HUES64 (cell line): ENCODE results near the gene NEK4.
"Not testable (repeated sequence)": the region's sequence is repeated elsewhere in the genome, so short reads cannot be mapped to it uniquely, and the experiment has no call there.

Source experiments
- H3K27ac ChIP-seq: 2 replicates; pipeline ENCODE4 v1.7.0; 2013; ENCODE audit warnings: low read depth, low read length, inconsistent platforms
- H3K27me3 ChIP-seq: 2 replicates; pipeline ENCODE4 v1.6.1; 2013; ENCODE audit warnings: mild to moderate bottlenecking, low read length; ENCODE audit not compliant: insufficient read depth
- H3K36me3 ChIP-seq: 2 replicates; pipeline ENCODE4 v1.6.1; 2013; ENCODE audit warnings: mild to moderate bottlenecking, low read length; ENCODE audit not compliant: insufficient read depth
- H3K4me1 ChIP-seq: 2 replicates; pipeline ENCODE4 v1.6.1; 2013; ENCODE audit warnings: mild to moderate bottlenecking, low read length, moderate library complexity; ENCODE audit not compliant: insufficient read depth
- H3K4me3 ChIP-seq: 2 replicates; pipeline ENCODE4 v1.5.1; 2013; ENCODE audit warnings: mild to moderate bottlenecking, low read length, moderate library complexity
- H3K9ac ChIP-seq: 2 replicates; pipeline ENCODE4 v1.6.1; 2013; ENCODE audit warnings: mild to moderate bottlenecking, low read depth, low read length
- H3K9me3 ChIP-seq: 2 replicates; pipeline ENCODE4 v1.6.1; 2013; ENCODE audit warnings: low read depth, low read length; ENCODE audit not compliant: insufficient read depth
- WGBS: fragments of 150-250, 120-280 bp; methylation state at CpG from one replicate; pipeline ENCODE4 v1.1.7; 2013; ENCODE audit warnings: missing lambda C conversion rate; 5-methylcytosine and 5-hydroxymethylcytosine counted together

NEK4 gene

DNA sequence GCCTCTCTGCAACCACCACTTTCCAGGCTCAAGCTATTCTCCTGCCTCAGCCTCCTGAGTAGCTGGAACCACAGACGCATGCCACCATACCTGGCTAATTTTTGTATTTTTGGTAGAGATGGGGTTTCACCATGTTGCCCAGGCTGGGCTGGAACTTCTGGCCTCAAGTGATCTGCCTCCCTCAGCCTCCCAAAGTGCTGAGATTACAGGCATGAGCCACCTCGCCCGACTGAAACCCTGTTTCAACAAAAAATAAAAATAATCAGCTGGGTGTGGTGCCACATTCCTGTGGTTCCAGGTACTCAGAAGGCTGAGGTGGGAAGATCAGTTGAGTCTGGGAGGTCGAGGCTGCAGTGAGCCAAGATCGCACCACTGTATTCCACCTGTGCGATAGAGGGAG lies 5.7 kb upstream of the NEK4 start:
- not testable (repeated sequence) for H3K4me1 ChIP-seq, H3K4me3 ChIP-seq, H3K36me3 ChIP-seq, H3K9me3 ChIP-seq, H3K9ac ChIP-seq, H3K27me3 ChIP-seq, H3K27ac ChIP-seq
- 81% methylated on average over 6 of the region's 6 CpGs for WGBS

DNA sequence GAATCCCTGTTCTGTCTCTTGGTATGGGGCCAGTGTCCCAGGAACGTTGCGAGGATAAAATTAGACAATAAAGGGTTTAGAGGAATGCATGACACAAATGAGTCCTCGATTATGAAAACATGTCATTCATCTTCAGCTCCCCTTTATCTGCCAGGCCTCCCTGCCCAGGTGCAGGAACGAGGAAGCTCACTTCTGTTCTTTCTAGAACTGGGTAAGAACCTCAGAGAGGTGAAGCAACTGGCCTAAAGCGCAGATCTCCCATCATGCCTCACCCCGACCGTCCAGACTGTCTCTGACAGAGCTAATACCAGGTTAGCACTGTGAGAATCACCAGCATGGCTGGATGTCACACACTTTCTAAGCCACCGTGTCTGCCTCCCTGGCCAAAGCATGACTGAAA lies 5.1 kb upstream of the NEK4 start:
- H3K9ac ChIP-seq = no peak overlapping the region
- H3K27ac ChIP-seq = no peak overlapping the region
- no peaks in the 10 kb centered on the region for H3K36me3 ChIP-seq
- no peaks in the 10 kb centered on the region; the same call in 1 of the 2 replicates for H3K27me3 ChIP-seq
- no peaks in the 10 kb centered on the region for H3K9me3 ChIP-seq
- H3K4me3 ChIP-seq = no peak overlapping the region
- H3K4me1 ChIP-seq = peaks cover 4% of the 10 kb centered on the region; the same call in 1 of the 2 replicates
- 83% methylated on average over 8 of the region's 8 CpGs for WGBS

DNA sequence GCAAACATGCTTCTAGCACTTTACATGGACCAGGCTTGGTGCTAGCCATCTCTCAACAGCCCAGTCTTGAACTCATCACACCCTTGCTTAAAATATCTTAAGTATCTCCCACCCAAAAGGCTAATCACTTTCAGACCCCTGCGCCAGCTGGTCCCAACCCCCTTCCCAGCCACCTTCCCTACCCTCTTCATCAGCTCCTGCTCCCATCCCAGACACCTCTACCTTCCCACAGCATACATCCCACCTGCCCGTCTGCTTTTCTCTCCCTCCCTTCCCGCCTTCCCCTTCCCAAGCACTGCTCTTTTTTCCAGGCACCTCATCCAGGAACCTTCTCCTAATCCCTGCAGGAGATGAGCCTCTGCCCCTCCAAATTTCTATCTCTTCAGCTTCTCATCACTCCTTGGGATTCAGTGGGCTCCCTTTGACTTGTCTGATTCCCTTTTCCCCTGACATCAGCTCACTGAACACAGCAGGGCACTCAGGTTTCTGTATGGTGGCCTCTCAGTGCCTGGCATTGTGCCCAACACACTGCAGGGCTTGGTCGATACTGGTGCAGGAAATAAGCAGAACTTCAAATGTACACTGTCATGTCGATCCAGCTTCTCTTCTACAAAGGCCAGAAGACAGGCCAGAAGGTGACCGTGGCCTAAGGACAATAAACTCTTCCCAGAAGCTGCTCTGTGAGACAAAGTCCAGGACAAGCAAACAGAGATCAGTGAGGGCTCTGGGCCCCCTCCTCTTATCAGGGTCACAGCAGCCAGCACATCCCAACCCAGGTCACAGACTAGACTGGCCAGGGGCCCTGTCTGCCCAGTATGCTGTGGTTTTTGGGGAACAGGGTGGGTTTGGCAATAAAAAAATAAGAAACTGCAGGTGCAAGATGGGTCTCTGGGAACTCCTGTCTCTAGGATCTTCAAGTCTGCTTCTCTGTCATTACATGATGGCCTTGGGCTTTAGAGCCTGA lies 4.4 kb upstream of the NEK4 start:
- H3K9me3 ChIP-seq = no peaks in the 10 kb centered on the region
- 86% methylated on average over 6 of the region's 6 CpGs for WGBS
- no peaks in the 10 kb centered on the region for H3K36me3 ChIP-seq
- peaks cover 4% of the 10 kb centered on the region; the same call in 1 of the 2 replicates for H3K4me1 ChIP-seq
- no peak overlapping the region for H3K9ac ChIP-seq
- no peak overlapping the region for H3K27ac ChIP-seq
- no peak overlapping the region for H3K4me3 ChIP-seq
- no peaks in the 10 kb centered on the region for H3K27me3 ChIP-seq

- H3K9ac ChIP-seq = no peak overlapping the region
- no peaks in the 10 kb centered on the region for H3K9me3 ChIP-seq
- no peaks in the 10 kb centered on the region for H3K36me3 ChIP-seq
- H3K27me3 ChIP-seq = no peaks in the 10 kb centered on the region
- peaks cover 10% of the 10 kb centered on the region for H3K4me1 ChIP-seq
- no peak overlapping the region for H3K4me3 ChIP-seq
- WGBS = 84% methylated on average over 8 of the region's 8 CpGs
- no peak overlapping the region for H3K27ac ChIP-seq
Observed at GRCh38 chr3:52774066-52774713, 3.5 kb upstream of the NEK4 start.

GRCh38 chr3:52773361-52774065 lies 2.8 kb upstream of the NEK4 start:
- Histone ChIP-seq H3K9ac (no peak overlapping the region), H3K4me1 (peaks cover 10% of the 10 kb centered on the region), H3K27ac (no peak overlapping the region), H3K27me3 (no peaks in the 10 kb centered on the region), H3K36me3 (no peaks in the 10 kb centered on the region), H3K4me3 (no peak overlapping the region), H3K9me3 (no peaks in the 10 kb centered on the region)
- WGBS = 94% methylated on average over 12 of the region's 13 CpGs

DNA sequence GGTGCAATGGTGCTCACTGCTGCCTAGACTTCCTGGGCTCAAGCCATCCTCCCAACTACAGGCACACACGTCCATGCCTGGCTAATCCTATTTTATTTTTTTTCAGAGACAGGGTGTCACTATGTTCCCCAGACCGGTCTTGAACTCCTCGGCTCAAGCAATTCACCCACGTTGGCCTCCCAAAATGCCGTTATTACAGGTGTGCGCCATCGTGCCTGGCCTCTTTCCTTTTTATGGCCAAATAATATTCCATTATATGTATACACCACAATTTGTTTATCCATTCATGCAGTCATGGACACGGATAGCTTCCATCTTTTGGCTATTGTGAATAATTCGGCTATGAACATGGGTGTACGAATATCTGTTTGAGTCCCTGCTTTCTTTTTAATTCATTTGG lies 962 bp upstream of the NEK4 start:
- H3K27me3 ChIP-seq = no peaks in the 10 kb centered on the region
- no peaks in the 10 kb centered on the region for H3K9me3 ChIP-seq
- peak overlapping the region; percentile 87 for H3K4me3 ChIP-seq
- peaks cover 14% of the 10 kb centered on the region for H3K36me3 ChIP-seq
- H3K4me1 ChIP-seq = peaks cover 10% of the 10 kb centered on the region
- no peak overlapping the region for H3K9ac ChIP-seq
- 93% methylated on average over 10 of the region's 10 CpGs for WGBS
- H3K27ac ChIP-seq = no peak overlapping the region

DNA sequence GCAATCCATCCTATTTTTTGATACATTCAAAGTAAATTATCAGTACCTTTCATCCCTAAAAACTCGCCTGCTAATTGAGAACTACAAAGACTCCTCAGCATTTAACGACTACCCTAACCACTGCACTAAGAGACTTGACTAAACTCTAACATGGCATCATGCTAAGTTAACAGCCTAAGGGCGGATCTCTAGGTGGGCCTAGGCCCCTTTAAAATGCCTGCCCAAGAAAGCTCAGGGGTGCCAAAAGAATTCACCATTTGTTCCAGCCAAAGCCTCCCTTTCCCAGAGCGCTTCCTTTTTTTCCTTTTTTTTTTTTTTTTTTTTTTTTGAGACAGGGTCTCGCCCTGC lies 568 bp upstream of the NEK4 start:
- H3K4me1 ChIP-seq = peaks cover 10% of the 10 kb centered on the region
- H3K4me3 ChIP-seq = peak overlapping the region; percentile 87
- H3K9me3 ChIP-seq = no peaks in the 10 kb centered on the region
- 54% methylated on average over 5 of the region's 5 CpGs for WGBS
- H3K36me3 ChIP-seq = peaks cover 17% of the 10 kb centered on the region
- peak overlapping the region; percentile 69 for H3K27ac ChIP-seq
- peak overlapping the region; percentile 94 for H3K9ac ChIP-seq
- H3K27me3 ChIP-seq = no peaks in the 10 kb centered on the region

DNA sequence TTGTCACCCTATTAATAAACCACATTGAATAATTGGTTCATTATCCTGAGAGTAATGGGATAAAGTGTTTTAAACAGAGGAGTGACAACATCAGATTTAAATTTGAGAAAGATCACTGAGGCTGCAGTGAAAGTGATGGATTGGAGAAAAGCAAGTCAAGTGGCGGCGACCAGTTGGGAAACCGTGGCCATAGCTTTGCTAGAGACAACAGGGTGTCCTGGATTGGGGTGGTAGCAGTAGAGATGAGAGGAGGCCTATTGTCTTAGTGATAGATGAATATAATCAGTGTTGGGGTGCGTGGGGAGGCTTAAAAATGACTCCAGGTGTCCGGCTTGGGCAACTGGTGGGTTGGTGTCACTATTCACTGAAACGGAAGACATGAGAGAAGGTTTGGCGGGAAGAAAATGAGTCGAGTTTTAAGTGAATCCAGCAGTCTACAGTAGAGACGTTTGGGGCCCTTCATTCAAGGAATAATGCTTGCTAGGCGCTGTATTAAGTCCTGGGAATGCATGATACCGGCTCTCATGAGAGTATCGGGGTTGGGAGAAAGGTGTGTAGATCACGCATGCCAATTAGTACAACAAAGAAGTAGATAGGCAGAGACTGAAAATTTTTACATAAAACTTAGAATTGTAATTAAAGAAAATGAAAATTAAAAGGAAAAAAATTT lies 819 bp downstream of the NEK4 start:
- Histone ChIP-seq H3K36me3 (peaks cover 30% of the 10 kb centered on the region), H3K9me3 (no peaks in the 10 kb centered on the region), H3K4me1 (peaks cover 10% of the 10 kb centered on the region), H3K27me3 (no peaks in the 10 kb centered on the region), H3K4me3 (peak overlapping the region; percentile 87), H3K9ac (peak overlapping the region; percentile 94), H3K27ac (no peak overlapping the region; the same call in none of the 2 replicates)
- 21% methylated on average over 13 of the region's 13 CpGs for WGBS

DNA sequence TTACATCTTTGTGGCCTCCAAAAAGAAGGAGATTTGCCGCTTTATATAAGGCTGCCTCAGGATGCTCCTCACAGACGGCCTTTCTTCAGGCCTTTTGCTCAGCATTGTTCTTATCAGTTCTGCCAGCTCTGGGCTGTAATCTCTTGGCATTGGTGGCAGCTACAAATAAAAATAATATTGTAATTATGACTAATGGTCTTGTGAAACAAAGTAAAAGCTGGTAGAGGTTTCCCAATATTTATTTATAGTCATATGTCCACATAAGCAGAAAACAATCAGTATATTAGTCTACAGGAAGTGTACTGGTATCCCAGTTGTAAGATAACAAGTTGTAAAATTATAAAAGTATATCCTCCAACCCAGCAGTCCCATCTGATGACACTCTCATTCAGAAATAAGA lies 7.3 kb downstream of the NEK4 start:
- Histone ChIP-seq H3K4me3 (no peak overlapping the region), H3K4me1 (no peaks in the 10 kb centered on the region), H3K27me3 (no peaks in the 10 kb centered on the region), H3K36me3 (peaks cover 87% of the 10 kb centered on the region), H3K9me3 (no peaks in the 10 kb centered on the region), H3K9ac (no peak overlapping the region), H3K27ac (no peak overlapping the region)
- 89% methylated on average over 2 of the region's 2 CpGs for WGBS

DNA sequence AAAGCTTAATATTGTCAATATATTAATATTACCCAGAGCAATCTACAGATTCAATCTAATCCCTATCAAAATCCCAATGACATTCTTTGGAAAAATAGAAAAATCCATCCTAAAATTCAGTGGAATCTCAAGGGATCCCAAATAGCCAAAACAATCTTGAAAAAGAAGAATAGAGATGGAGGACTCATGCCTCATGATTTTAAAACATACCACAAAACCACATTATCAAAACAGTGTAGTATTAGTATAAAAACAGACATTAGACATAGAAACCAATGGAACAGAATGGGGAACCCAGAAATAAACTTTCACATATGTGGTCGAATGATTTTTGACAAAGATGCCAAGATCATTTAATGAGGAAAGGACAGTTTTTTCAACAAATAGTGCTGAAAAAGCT lies 14.6 kb downstream of the NEK4 start:
- Histone ChIP-seq H3K27me3 (no peaks in the 10 kb centered on the region), H3K9ac (no peak overlapping the region), H3K4me3 (no peak overlapping the region), H3K27ac (no peak overlapping the region), H3K4me1 (no peaks in the 10 kb centered on the region), H3K36me3 (peaks cover 87% of the 10 kb centered on the region), H3K9me3 (no peaks in the 10 kb centered on the region)
- 100% methylated on average over 1 of the region's 1 CpG for WGBS
